HG02870 (cell line): ENCODE data around the gene KARS1.

ENCODE experiments used
- ATAC-seq: cut with Tn5 transposase; IDR thresholded peaks from one replicate; pipeline ENCODE4 v1.9.1; 2021; ENCODE audit warnings: mild to moderate bottlenecking, moderate library complexity; ENCODE audit not compliant: unreplicated experiment

Gene KARS1

GRCh38 chr16:75588716-75589115, 58.7 kb downstream of the KARS1 start:
- ATAC-seq: no peak

GRCh38 chr16:75584108-75584507, 63.4 kb downstream of the KARS1 start:
- no peak for ATAC-seq

- ATAC-seq: no peak
Observed at GRCh38 chr16:75579281-75579834, 68.1 kb downstream of the KARS1 start.

GRCh38 chr16:75578725-75579124, 68.7 kb downstream of the KARS1 start:
- ATAC-seq: no peak

- no peak for ATAC-seq
Observed at GRCh38 chr16:75578212-75578611, 69.3 kb downstream of the KARS1 start.
